ENCODE results near the gene KIF2C.
"Not testable (repeated sequence)": the region's sequence is repeated elsewhere in the genome, so short reads cannot be mapped to it uniquely, and the experiment has no call there.

The KIF2C gene

GRCh38 chr1:44720281-44720680, 19.4 kb upstream of the KIF2C start:
- DNase-seq = no peak

- peak; percentile 66 to 82 for DNase-seq
Measured at GRCh38 chr1:44721485-44722361, 17.9 kb upstream of the KIF2C start.

- DNase-seq = peak in 1 of 2 experiments; percentile 20
Measured at GRCh38 chr1:44723064-44723463, 16.6 kb upstream of the KIF2C start.

- peak; percentile 51 to 59 for DNase-seq
Measured at GRCh38 chr1:44723496-44724295, 15.9 kb upstream of the KIF2C start.

- DNase-seq = peak in 1 of 2 experiments; percentile 30
Measured at GRCh38 chr1:44724296-44724954, 15.2 kb upstream of the KIF2C start.

- DNase-seq = no peak
Measured at GRCh38 chr1:44724955-44725698, 14.5 kb upstream of the KIF2C start.

GRCh38 chr1:44730741-44731512, 8.7 kb upstream of the KIF2C start, which contains the start of gene RNU5D-1:
Gene RNU5D-1, minus strand, starts transcription at chr1:44731170.
- DNase-seq = peak; percentile 91 to 92

GRCh38 chr1:44733365-44733764, 6.3 kb upstream of the KIF2C start:
- DNase-seq = no peak

- no peak for DNase-seq
Measured at GRCh38 chr1:44733784-44734183, 5.9 kb upstream of the KIF2C start.

- DNase-seq = no peak
Measured at GRCh38 chr1:44735992-44736391, 3.6 kb upstream of the KIF2C start.

- not testable (repeated sequence) for DNase-seq
Measured at GRCh38 chr1:44738953-44739306, 707 bp upstream of the KIF2C start.

- no peak for DNase-seq
Measured at GRCh38 chr1:44740179-44740617, 561 bp downstream of the KIF2C start.

- DNase-seq = no peak
Measured at GRCh38 chr1:44743211-44743610, 3.6 kb downstream of the KIF2C start.

GRCh38 chr1:44747878-44748277, 8.2 kb downstream of the KIF2C start:
- no peak for DNase-seq

GRCh38 chr1:44757420-44757819, 17.8 kb downstream of the KIF2C start:
- DNase-seq = no peak

- DNase-seq = no peak
Measured at GRCh38 chr1:44759077-44759476, 19.4 kb downstream of the KIF2C start.

- DNase-seq = no peak
Measured at GRCh38 chr1:44760876-44761275, 21.2 kb downstream of the KIF2C start.

- DNase-seq = not testable (repeated sequence)
Measured at GRCh38 chr1:44766421-44766820, 26.8 kb downstream of the KIF2C start.

GRCh38 chr1:44775078-44775929, 35.7 kb downstream of the KIF2C start, which contains the start of gene RPS8:
Gene RPS8, plus strand, starts transcription at chr1:44775540. Its CDS starts 57 bp downstream, at chr1:44775597.
- peak; percentile 82 to 90 for DNase-seq

- peak; percentile 45 to 70 for DNase-seq
Measured at GRCh38 chr1:44775930-44776729, 36.5 kb downstream of the KIF2C start.
